OCI-M2 (cell line): ENCODE results near the gene FOXC1.

Experiments
- DNase-seq: peaks from one replicate; lab custom pipeline; 2025; ENCODE audit not compliant: unreplicated experiment; lab: John Stamatoyannopoulos, UW

FOXC1 gene

DNA sequence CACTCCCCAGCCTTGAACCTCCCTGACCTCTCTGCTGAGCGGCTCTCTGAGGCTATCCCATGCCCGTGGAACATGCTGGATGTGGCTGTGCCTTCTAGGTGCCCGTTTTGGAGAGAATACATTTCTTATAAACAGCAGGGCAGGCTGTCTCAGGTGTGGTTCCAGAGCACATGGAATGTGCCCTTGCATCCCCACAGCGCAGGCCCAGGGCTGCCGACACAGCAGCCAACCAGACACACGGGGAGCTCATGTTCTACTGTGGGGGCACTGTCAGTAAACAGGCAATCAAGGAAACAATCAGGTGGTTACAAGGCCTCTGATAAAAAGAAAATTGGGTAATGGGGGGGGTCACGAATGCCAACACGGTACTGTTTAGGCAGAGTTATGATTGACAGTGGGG lies 30.8 kb downstream of the FOXC1 start:
- DNase-seq = no peak

DNA sequence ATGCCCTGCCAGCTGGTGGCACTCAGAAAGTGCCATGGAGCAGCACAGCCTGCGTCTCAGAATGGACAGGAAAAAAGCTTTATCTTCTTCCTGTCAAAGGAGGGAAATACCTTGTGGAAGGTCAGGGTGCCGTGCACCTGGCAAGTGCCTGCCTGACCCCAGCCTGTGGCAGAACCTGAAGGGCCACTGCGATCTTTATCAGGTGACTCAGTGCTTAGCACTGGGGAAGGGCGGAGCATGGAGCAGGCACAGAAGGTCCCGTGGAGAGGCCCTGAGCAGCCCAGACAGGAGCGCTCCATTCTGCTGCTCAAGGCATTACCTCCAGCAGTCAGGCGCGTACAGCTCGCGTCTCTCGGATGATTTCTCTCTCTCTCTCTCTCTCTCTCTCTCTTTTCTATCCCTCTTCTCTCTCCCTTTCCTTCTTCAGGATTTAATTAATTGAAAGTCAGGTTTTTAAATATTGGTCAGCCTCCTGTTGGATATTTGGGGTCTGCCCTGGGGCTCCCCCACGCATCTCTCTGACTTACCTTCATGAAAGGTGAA lies 31.7 kb downstream of the FOXC1 start:
- no peak for DNase-seq

DNA sequence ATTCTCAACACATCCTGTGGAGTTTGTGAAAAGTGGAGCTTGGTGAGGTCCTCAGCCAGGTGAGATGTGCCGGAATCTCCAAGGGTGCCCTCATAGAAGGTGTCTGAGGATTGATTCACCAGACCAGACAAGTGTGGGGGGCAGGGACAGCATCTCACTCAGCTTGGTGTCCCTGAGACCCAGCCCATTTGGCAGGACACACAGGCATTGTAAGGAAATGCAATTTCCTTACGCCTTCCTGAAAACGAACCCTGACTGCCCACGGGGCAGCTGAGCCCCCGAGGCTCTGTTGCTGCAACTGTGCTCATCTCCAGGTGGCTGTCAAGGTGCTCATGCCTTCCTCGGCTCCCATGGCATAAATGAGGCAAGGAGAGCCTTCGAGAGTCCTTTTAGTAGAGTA lies 33.4 kb downstream of the FOXC1 start:
- DNase-seq = no peak

DNA sequence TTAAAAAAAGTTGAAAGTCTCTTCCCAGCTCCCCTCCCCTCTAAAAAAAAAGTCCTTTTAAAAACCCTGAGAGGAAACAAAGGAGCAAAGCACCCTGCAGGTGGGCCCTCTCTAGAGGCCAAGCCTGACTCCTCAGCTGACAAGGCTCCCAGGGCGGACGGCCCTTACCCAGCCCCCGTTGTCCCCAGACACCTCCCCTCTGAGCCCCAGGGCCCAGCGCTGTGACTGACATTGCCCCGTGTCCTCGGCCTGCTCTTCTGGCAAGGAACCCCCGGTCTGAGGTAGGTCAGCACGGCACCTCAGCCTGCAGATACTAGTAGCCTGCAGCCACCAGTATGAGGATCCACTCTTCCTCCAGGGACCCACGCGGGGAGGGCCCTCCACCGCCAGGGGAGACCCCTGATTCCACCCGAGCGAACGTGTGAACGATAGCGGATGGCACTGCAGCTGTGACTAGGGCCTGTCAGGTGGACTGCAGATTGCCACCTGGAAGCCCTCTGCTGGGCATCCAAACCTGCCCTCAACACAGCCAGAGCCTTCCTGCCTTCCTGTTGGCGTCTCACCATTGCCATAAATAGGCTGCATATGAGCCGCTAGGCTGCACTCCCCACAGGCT lies 34.2 kb downstream of the FOXC1 start:
- DNase-seq = no peak

DNA sequence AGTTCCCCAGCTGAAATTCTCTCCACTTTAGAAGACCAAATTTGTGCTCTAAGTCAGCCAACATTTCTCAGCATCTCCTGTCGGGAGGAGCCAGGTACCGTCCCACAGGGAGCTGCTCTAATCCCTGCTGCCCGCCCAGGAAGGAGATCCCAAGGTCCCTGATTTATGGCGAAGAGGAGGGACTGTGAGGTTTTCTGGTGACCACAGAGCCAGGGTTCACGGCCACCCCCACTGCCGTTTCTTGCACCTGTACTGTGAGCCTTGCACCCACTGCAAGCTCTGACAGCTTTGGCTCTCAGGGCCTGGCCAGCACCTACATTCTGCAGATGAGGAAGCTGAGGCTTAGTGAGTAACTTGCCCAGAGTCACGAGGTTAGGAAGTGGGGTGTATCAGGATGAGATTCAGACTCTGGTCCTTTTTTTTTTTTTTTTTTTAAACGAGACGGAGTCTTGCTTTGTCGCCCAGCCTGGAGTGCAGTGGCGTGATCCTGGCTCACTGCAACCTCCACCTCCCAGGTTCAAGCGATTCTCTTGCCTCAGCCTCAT lies 34.9 kb downstream of the FOXC1 start:
- DNase-seq = no peak

DNA sequence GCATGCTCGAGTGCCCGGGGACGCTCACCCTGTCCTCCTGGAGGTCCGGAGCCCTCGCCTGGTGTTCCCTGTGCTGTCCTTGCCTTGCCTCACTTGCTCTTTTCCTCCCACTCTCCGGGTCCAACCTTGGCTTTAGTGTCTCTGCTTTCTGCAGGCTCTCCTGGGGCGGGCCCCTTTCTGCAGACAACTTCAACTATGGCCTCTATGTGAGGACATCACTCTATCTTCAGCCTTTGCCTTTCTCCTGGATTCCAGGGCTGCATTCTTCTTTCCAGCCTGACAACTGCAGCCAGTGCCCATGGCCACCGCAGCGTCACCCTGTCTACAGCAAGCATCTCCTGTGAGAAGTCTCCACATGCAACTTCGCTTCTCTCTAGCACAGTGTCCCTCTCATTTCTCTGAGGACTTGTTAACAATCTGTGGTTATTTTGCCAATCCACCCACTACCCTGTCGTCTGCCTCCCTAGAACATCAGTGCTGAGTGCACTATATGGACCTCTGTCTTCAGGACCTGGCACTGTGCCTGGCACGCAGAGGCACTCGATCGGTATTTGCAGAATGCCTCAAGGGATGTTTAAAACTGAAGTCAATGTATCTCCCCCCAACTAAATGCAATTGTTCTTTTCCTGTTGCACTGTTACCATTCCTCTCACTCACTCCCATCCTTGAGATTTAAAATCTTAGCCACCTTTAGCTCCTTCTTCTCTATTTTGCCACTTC lies 35.9 kb downstream of the FOXC1 start:
- no peak for DNase-seq

DNA sequence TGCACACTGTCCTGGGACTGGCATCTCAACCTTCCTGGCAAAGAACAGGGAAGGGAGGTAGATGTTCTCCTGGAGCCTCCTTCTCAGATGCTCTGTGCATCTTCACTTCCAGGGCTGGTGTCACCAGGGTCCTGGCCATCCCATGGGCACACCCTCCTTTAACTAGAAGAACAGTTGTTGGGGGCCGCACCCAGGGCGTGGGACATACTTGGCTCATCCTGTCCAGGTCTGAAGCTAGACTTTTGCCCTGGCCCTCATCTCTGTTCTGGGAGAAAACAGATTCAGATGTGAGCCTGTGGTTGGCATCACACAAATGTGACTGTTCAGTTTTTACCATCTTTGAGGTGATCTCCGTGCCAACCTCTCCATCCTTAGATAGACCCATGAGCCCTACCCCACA lies 41.6 kb downstream of the FOXC1 start:
- no peak for DNase-seq

DNA sequence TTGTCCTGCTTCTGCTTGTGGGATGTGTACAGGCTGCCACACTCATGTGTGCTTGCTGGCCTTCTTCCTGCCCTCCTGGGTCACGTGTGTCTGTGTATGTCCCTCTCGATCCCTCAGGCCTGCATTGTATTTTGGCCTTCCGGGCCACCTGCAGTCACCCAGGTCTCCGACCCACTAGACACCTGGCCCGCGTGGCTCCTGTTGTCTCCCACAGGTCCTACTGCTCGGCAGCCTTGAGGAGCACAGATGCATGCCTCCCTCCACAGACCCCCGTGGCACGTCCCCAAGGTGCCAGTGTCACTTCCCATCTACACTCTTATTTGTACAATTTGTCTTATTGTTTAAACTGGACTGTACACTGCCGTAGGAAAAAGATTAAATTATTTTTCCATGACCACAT lies 43.1 kb downstream of the FOXC1 start:
- no peak for DNase-seq

DNA sequence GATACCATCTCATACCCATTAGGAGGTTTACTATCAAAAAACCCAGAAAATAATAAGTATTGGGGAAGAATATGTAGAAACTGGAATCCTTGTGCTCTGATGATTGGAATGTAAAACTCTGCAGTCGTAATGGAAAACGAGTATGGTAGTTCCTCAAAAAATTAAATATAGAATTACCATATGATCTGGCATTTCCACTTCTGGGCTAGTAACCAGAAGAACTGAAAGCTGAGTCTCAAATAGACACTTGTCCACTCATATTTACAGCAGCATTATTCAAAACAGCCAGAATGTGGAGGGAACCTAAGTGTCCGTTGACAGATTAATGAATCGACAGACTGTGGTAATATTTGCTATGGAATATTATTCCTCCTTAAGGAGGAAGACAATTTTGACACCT lies 44.3 kb downstream of the FOXC1 start:
- no peak for DNase-seq

DNA sequence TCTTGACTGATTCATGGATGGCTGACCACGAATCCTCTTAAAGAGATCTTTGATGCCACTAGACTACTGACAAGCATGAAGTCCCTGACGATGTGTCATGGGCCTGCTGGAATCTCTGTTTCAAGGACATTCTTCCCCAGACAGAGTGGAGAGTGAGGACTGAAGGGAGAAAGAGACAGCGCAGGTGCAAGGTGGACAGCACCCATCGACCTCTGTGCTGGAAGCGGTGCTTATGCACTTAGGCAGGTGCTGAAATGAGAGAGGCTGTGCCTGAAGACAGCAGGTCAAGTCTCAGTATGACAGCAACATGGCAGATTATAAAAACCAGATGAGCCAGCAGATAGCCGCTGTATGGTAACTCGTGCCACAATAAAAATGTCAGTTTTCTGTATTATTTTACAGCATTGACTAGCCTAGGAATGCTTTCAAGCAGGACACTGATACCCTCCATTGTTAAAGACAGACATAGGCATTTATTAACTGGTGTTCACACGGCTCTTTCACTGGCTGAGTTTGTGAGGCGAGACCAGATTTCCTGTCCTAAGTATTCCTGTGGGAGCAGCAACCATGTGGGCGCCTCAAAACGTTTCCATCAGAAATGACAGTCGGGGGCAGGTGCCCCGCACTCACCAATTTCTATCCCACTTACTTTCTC lies 47.5 kb downstream of the FOXC1 start:
- no peak for DNase-seq

DNA sequence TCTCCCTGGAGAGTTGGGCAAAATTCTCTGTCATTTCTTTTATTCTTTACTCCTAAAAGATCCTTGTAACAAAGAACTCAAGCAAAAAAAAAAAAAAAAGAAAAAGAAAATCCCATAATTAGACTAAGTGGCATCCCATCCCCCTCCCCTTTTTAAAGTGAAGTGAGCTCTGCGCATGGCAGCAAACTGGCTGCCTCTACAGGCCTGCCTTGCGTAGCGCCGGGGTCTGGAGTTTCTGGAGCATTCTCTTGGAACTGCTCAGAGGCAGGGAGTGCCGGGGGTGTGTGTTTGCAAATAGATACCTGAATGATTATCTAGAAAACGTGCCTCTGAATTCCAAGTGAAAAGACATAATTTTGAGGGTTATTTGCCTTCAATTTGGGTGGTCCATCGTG lies 48.1 kb downstream of the FOXC1 start:
- no peak for DNase-seq

DNA sequence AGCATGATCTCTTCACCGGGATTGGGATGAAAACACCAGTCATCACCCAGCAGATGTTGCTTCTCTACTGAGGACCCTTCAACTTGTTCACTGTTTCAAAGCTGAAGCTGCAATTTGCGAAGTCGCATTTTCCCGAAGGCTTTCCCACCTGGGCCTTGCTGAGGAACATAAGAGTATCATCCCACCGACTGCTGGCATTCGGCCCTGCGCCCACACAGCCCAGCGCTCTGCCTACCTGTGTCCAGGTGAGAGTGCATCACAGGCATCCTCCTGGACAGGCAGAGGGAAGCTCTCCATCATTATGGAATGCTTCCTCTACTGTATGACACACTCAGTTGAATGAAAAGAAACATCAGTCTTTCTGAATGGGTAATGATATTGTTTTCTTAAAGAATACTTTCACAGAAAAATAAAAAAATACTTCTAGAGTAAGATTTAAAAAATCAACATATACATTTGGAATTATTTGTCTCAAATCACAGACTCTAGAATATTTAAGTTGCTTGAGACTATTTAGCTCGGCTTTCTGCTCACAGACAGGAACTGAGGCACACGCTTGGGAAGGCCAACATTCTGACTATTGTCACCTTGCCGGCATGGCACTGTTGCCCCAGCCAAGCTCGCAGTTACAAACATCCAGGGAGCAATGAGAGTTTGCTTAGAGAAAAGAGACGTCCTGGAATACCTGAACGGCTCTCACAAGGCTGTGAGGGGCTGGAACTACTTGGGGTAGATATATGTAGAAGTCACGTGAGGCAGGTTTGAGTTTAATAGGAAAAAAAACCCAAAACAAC lies 48.7 kb downstream of the FOXC1 start:
- DNase-seq = no peak

DNA sequence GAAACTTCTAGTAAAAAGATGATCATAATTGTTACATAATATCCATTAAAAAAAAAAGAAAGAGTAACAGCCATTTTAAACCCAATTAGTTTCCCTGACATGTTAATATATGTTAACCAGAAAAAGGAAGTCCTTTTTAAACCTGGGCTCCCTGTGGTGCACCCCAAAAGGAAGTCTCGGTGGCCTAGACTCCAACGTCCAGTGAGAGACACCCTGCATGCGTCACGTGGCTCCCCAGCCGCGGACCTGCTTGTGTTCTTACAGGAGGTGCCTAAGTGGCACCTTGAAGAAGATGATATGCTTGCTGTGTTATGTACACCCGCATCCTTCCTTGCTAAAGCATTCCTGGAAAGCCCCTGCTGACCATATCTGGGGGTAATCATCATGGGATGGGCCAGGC lies 50.1 kb downstream of the FOXC1 start:
- DNase-seq = no peak

DNA sequence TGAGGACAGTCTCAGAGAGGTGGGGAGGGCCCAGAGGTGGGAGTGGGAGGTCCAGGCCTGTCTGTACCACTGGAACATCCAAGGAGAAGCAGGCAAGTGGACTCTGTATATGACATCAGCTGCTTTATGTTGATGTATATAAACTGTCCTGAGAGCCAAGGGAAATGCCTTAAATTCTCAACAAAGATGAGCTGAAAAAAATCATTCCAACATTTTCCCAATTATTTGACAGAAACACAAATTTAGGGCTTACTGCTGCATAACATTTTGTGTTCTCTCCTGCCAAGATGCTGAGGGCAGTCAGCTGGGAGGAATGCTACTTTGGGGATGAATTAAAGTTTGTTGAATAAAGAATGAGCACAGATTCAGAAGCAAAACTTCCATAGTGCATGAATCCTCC lies 52.8 kb downstream of the FOXC1 start:
- no peak for DNase-seq
